Gastroesophageal sphincter (tissue), 4 donors: ENCODE measurements around the gene MRPS18A. TPM values are rescaled to one million over a fixed set of nuclear protein-coding genes. Genes with fewer than 3 reads are reported as not detected.

ENCODE experiments used
- ATAC-seq: fragments of 150-250 bp; one replicate; pipeline ENCODE4 v1.9.1; 2016; ENCODE audit warnings: mild to moderate bottlenecking, moderate library complexity
- H3K27ac ChIP-seq, 4 donors: fragments of 200-600 bp; sonication (generic) in 3 of 4; 1 replicate in 3 of 4; 2 replicates in 1 of 4; pipeline ENCODE4 v1.5.1; 2016 to 2019
- H3K27me3 ChIP-seq: fragments of 200-600 bp; sonication (generic); one replicate; pipeline ENCODE4 v1.5.1; 2019
- H3K36me3 ChIP-seq, 2 donors: fragments of 200-600 bp; sonication (generic); one replicate each; pipeline ENCODE4 v1.5.1; 2019; ENCODE audit warnings: control low read depth in 1 of 2
- H3K4me1 ChIP-seq, 3 donors: fragments of 200-600 bp; sonication (generic); 1 replicate in 2 of 3; 2 replicates in 1 of 3; pipeline ENCODE4 v1.5.1; 2016 to 2019; ENCODE audit warnings: control low read depth in 2 of 3
- H3K4me3 ChIP-seq, 2 donors: fragments of 200-600 bp; sonication (generic); one replicate each; pipeline ENCODE4 v1.5.1; 2019; ENCODE audit warnings: mild to moderate bottlenecking in 1 of 2, moderate library complexity in 1 of 2
- H3K9me3 ChIP-seq, 3 donors: fragments of 200-600 bp; sonication (generic); one replicate each; pipeline ENCODE4 v1.5.1; 2017 to 2019; ENCODE audit warnings: control low read depth in 2 of 3
- CTCF ChIP-seq, 4 experiments: fragments of 200-600 bp in 2 of 4; fragments of 450-650 bp in 2 of 4; sonication (generic) in 1 of 4; IDR thresholded peaks; one replicate each; pipeline ENCODE4 v1.5.1; 2017 to 2019; ENCODE audit warnings: antibody characterized with exemption in 4 of 4, mild to moderate bottlenecking in 2 of 4, moderate library complexity in 2 of 4
- EP300 ChIP-seq: sonication (generic); formaldehyde crosslinking; IDR thresholded peaks from one replicate; pipeline ENCODE4 v1.6.1; 2017; ENCODE audit warnings: antibody characterized with exemption, mild to moderate bottlenecking
- POLR2A ChIP-seq, 2 donors: fragments of 450-650 bp; IDR thresholded peaks; one replicate each; pipeline ENCODE4 v1.6.1; 2017; ENCODE audit warnings: antibody characterized with exemption in 2 of 2, mild to moderate bottlenecking in 2 of 2, moderate library complexity in 1 of 2
- POLR2AphosphoS5 ChIP-seq: sonication (generic); formaldehyde crosslinking; IDR thresholded peaks from one replicate; pipeline ENCODE4 v1.6.1; 2017; ENCODE audit warnings: antibody characterized with exemption
- WGBS, 2 donors: methylation state at CpG; one replicate each; pipeline ENCODE4 v1.1.5; 2018; ENCODE audit warnings: low coverage in 1 of 2; 5-methylcytosine and 5-hydroxymethylcytosine counted together
- total RNA-seq, 4 donors: library from RNA; depleted of rRNA; stranded (reverse); fragments of >200 nt; gene quantifications; one replicate each; pipeline ENCODE4 v1.1.0, GENCODE V29; 2016

MRPS18A gene
- total RNA-seq, 4 donors from 2014 or later = 36.3 to 47.3 (median 38.6) TPM

DNA sequence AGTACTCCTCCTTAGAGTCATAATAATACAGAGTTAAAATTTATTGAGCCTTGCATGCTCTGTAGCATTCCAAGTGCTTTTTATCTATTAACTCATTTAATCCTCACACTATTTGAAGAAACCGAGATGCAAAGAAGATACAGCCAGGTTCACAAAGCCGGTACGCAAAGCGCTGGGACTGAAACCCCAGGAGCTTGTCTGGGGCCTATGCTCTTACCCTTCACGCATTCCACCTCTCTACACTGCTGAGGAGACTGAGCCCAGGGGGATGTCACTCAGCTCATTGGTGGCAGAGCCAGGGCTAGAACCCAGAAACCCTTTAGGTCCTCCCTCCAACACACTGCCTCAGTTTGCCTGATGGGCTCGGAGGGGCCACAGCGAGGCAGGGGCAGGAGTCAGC lies 19.7 kb upstream of the MRPS18A start:
- no peak for ATAC-seq
- Histone ChIP-seq H3K36me3 (no peaks in the 10 kb centered on the region), H3K27me3 (no peaks in the 10 kb centered on the region), H3K4me1 (peaks cover under 1 to 63% (median 23%) of the 10 kb centered on the region in 3 donors), H3K4me3 (no peak overlapping the region), H3K27ac (peak overlapping the region in 1 of 4 donors; percentile 32), H3K9me3 (no peaks in the 10 kb centered on the region)
- TF ChIP-seq POLR2A (IDR thresholded peaks at IDR 0.05) = no peak
- WGBS, 2 donors = 94 to 98% methylated on average over 3 to 4 of the region's 7 CpGs

- peaks cover 3 to 67% (median 28%) of the 10 kb centered on the region in 3 donors for H3K4me1 ChIP-seq
- WGBS, 2 donors = 66 to 74% methylated on average over 4 to 5 of the region's 8 CpGs
- no peaks in the 10 kb centered on the region for H3K27me3 ChIP-seq
- no peaks in the 10 kb centered on the region for H3K36me3 ChIP-seq
- ATAC-seq = no peak
- H3K9me3 ChIP-seq = no peaks in the 10 kb centered on the region
- TF ChIP-seq EP300 (no peak), POLR2AphosphoS5 (peak; percentile 37)
- H3K4me3 ChIP-seq = no peak overlapping the region
- H3K27ac ChIP-seq = peak overlapping the region in 3 of 4 donors; percentile 41 to 65 (median 63)
These were observed 19.2 kb upstream of the MRPS18A start for GRCh38 chr6:43706788-43707187.

- H3K36me3 ChIP-seq = no peaks in the 10 kb centered on the region
- H3K27ac ChIP-seq = peak overlapping the region in 3 of 4 donors; percentile 41 to 65 (median 63)
- no peak overlapping the region for H3K4me3 ChIP-seq
- no peaks in the 10 kb centered on the region for H3K9me3 ChIP-seq
- no peak for TF ChIP-seq EP300
- no peak for TF ChIP-seq CTCF (IDR thresholded peaks at IDR 0.05)
- TF ChIP-seq POLR2AphosphoS5 = no peak
- TF ChIP-seq POLR2A (IDR thresholded peaks at IDR 0.05) = no peak
- no peak for ATAC-seq
- H3K4me1 ChIP-seq = peaks cover 3 to 73% (median 30%) of the 10 kb centered on the region in 3 donors
- WGBS, 2 donors = 7% methylated on average over 3 of the region's 3 CpGs
- H3K27me3 ChIP-seq = no peaks in the 10 kb centered on the region
These were observed 18.4 kb upstream of the MRPS18A start for GRCh38 chr6:43705996-43706395.

DNA sequence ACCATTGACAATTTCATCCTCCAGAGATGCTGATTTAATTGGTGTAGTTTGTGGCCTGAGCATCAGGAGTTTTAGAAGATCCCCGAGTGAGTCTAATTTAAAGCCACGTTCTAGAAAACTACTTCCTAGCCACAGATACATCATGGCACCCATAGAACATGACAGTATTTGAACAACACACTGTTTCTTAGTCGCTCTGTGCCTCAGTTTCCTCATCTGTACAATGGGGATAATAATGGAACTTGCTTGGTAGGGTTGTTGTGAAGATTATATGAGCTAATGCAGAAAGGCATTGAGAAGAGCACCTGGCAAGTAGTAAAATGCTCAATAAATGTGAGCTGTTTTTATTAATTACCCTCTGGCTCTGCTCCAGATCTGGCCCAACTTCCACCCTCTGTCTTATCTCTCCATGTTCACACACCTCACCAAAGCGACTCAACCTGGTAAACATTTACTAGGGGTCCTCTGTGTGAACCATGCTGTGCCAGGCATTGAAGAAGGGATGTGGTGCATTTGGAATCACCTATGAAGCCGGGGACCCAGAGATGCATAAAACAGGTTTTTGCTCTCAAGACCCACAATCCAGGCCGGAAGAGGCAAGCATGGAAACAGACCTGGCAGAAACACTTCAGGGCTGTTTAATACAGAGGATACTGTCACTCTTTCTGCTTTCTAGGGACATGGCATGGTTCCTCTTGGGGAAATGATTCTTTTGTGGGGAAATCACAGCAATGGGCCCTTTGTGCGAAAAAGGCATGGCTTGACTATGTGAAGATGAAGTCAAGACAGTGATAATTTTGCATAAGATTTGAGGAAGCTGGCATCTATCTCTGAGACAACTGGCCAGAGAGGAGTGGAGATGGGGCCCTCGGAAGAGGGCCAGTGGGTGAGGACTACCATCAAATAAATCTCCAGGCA lies 16.2 kb upstream of the MRPS18A start:
- no peaks in the 10 kb centered on the region for H3K36me3 ChIP-seq
- no peaks in the 10 kb centered on the region for H3K9me3 ChIP-seq
- ATAC-seq = no peak
- peak overlapping the region in 3 of 4 donors; percentile 76 to 83 (median 79) for H3K27ac ChIP-seq
- no peaks in the 10 kb centered on the region for H3K27me3 ChIP-seq
- H3K4me1 ChIP-seq = peaks cover 3 to 73% (median 37%) of the 10 kb centered on the region in 3 donors
- no peak overlapping the region for H3K4me3 ChIP-seq
- TF ChIP-seq POLR2A (IDR thresholded peaks at IDR 0.05) (no peak), EP300 (no peak), CTCF (IDR thresholded peaks at IDR 0.05) (no peak), POLR2AphosphoS5 (no peak)
- WGBS, 2 donors = 79 to 89% methylated on average over 5 to 7 of the region's 8 CpGs

- H3K4me3 ChIP-seq = no peak overlapping the region
- H3K9me3 ChIP-seq = no peaks in the 10 kb centered on the region
- TF ChIP-seq POLR2A (IDR thresholded peaks at IDR 0.05) (peak in 1 of 2 donors; percentile 13), CTCF (IDR thresholded peaks at IDR 0.05) (no peak), EP300 (no peak), POLR2AphosphoS5 (peak; percentile 58)
- H3K4me1 ChIP-seq = peaks cover 3 to 75% (median 39%) of the 10 kb centered on the region in 3 donors
- WGBS, 2 donors = 32 to 46% methylated on average over 5 to 8 of the region's 15 CpGs
- H3K36me3 ChIP-seq = no peaks in the 10 kb centered on the region
- peak; percentile 94 for ATAC-seq
- H3K27ac ChIP-seq = peak overlapping the region; percentile 63 to 83 (median 78)
- no peaks in the 10 kb centered on the region for H3K27me3 ChIP-seq
These were observed 15.2 kb upstream of the MRPS18A start for GRCh38 chr6:43702534-43703440.
